ENCODE results near the gene ZNF135. TPM values are rescaled to one million over a fixed set of nuclear protein-coding genes. Genes with fewer than 3 reads are reported as not detected.

ZNF135 gene
- total RNA-seq, 4 donors from 2014 or later = 0.83 to 3.8 (median 1.3) TPM

- TF ChIP-seq CTCF (IDR thresholded peaks at IDR 0.05) = no peak
- no peak for TF ChIP-seq POLR2A (IDR thresholded peaks at IDR 0.05)
- no peak for DNase-seq
- H3K27ac ChIP-seq = peak overlapping the region; percentile 84 to 92 (median 91)
- no peaks in the 10 kb centered on the region for H3K27me3 ChIP-seq
- 80 to 86% methylated on average over 12 to 13 of the region's 13 CpGs for WGBS, 2 donors
- H3K9me3 ChIP-seq = peaks cover 0 to 34% (median 19%) of the 10 kb centered on the region in 3 donors
- peaks cover 0 to 17% (median 0%) of the 10 kb centered on the region in 3 donors for H3K36me3 ChIP-seq
- H3K4me1 ChIP-seq = peaks cover 0 to 21% (median 4%) of the 10 kb centered on the region in 3 donors
- intact Hi-C loops (cut with DNase I) = no loop called here
- H3K4me3 ChIP-seq = peak overlapping the region in 3 of 4 donors; percentile 62 to 75 (median 68)
Observed at GRCh38 chr19:58058467-58058866, 615 bp upstream of the ZNF135 start.

- 50 to 80% methylated on average over 2 to 7 of the region's 28 CpGs for WGBS, 2 donors
Observed at GRCh38 chr19:58059671-58060078, 593 bp downstream of the ZNF135 start.

GRCh38 chr19:58060231-58060630, 1.1 kb downstream of the ZNF135 start:
- 83 to 85% methylated on average over 14 to 17 of the region's 24 CpGs for WGBS, 2 donors
- Histone ChIP-seq H3K27ac (no peak overlapping the region), H3K4me1 (peaks cover 0 to 20% (median 4%) of the 10 kb centered on the region in 3 donors), H3K27me3 (no peaks in the 10 kb centered on the region), H3K9me3 (peaks cover 0 to 39% (median 14%) of the 10 kb centered on the region in 3 donors), H3K4me3 (peak overlapping the region in 2 of 4 donors; percentile 68 to 75), H3K36me3 (peaks cover 0 to 34% (median 0%) of the 10 kb centered on the region in 3 donors)
- no peak for DNase-seq
- intact Hi-C loops (cut with DNase I) = no loop called here
- TF ChIP-seq CTCF (IDR thresholded peaks at IDR 0.05) (no peak), POLR2A (IDR thresholded peaks at IDR 0.05) (no peak)

More at GRCh38 chr19:58059671-58060078, 593 bp downstream of the ZNF135 start:
- intact Hi-C loops (cut with DNase I) = no loop called here
- no peaks in the 10 kb centered on the region for H3K27me3 ChIP-seq
- H3K36me3 ChIP-seq = peaks cover 0 to 29% (median 0%) of the 10 kb centered on the region in 3 donors
- H3K9me3 ChIP-seq = peaks cover 0 to 33% (median 8%) of the 10 kb centered on the region in 3 donors
- peaks cover 0 to 21% (median 4%) of the 10 kb centered on the region in 3 donors for H3K4me1 ChIP-seq
- no peak for DNase-seq
- TF ChIP-seq POLR2A (IDR thresholded peaks at IDR 0.05) (no peak), CTCF (IDR thresholded peaks at IDR 0.05) (no peak)
- H3K4me3 ChIP-seq = peak overlapping the region; percentile 48 to 75 (median 65)
- H3K27ac ChIP-seq = peak overlapping the region; percentile 84 to 92 (median 91)

GRCh38 chr19:58063712-58064111, 4.6 kb downstream of the ZNF135 start:
- 88 to 94% methylated on average over 3 of the region's 3 CpGs for WGBS, 2 donors
- peaks cover 0 to 68% (median 0%) of the 10 kb centered on the region in 3 donors for H3K36me3 ChIP-seq
- peaks cover 0 to 74% (median 49%) of the 10 kb centered on the region in 3 donors for H3K9me3 ChIP-seq
- no peak overlapping the region for H3K27ac ChIP-seq
- no peak for TF ChIP-seq CTCF (IDR thresholded peaks at IDR 0.05)
- no peak for TF ChIP-seq POLR2A (IDR thresholded peaks at IDR 0.05)
- H3K4me3 ChIP-seq = no peak overlapping the region
- H3K27me3 ChIP-seq = no peaks in the 10 kb centered on the region
- intact Hi-C loops (cut with DNase I) = no loop called here
- peaks cover 0 to 13% (median 4%) of the 10 kb centered on the region in 3 donors for H3K4me1 ChIP-seq
- no peak for DNase-seq

- Histone ChIP-seq H3K27ac (no peak overlapping the region), H3K9me3 (peaks cover 0 to 94% (median 77%) of the 10 kb centered on the region in 3 donors), H3K4me3 (peak overlapping the region in 1 of 4 donors; percentile 10), H3K4me1 (no peaks in the 10 kb centered on the region), H3K27me3 (no peaks in the 10 kb centered on the region), H3K36me3 (peaks cover 0 to 61% (median 0%) of the 10 kb centered on the region in 3 donors)
- TF ChIP-seq CTCF (IDR thresholded peaks at IDR 0.05) (no peak), POLR2A (IDR thresholded peaks at IDR 0.05) (no peak)
- no peak for DNase-seq
- intact Hi-C loops (cut with DNase I) = no loop called here
- WGBS, 2 donors = 88 to 92% methylated on average over 9 of the region's 15 CpGs
Observed at GRCh38 chr19:58067240-58067912, 8.3 kb downstream of the ZNF135 start.
